ENCODE results near the gene MT1M.
"Not testable (repeated sequence)": the region's sequence is repeated elsewhere in the genome, so short reads cannot be mapped to it uniquely, and the experiment has no call there.

MT1M gene

DNA sequence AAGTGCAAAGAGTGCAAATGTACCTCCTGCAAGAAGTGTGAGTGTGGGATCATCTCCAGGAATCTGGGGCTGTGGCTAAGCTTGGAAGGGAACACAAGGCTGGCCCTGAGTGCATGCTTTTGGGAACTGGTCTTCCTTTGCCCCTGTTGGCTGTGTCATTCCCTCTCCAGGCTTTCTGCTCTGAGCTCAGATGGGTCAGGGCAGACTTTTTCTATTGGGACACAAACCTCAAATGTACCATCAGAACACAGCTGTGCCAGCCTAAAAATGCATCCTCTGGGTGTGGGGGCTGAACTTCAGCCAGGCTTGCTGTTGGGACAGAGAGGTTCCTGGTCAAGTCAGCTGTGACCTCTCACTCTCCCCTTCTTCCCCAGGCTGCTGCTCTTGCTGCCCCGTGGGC, 20.1 kb downstream of the MT1M start:
- DNase-seq: no peak

DNA sequence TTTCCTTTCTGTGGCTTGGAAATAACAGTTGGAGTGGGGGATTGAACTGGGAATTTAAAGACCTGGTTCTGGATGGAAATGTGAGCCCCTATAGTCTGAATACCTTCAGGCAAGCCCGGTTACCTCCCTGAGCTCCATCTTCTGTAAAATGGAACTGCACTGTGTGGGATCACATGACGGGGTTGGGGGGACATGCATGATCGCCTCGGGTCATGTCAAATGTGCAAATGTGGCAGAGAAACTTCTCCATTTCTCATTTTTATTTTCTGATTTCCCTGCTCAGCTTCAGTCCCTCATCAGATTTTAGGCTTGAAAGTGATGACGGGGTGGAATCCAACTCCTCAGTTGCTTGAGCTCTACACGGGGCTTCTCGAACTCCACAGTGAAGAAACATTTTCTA, 20.8 kb downstream of the MT1M start:
- DNase-seq: no peak

DNA sequence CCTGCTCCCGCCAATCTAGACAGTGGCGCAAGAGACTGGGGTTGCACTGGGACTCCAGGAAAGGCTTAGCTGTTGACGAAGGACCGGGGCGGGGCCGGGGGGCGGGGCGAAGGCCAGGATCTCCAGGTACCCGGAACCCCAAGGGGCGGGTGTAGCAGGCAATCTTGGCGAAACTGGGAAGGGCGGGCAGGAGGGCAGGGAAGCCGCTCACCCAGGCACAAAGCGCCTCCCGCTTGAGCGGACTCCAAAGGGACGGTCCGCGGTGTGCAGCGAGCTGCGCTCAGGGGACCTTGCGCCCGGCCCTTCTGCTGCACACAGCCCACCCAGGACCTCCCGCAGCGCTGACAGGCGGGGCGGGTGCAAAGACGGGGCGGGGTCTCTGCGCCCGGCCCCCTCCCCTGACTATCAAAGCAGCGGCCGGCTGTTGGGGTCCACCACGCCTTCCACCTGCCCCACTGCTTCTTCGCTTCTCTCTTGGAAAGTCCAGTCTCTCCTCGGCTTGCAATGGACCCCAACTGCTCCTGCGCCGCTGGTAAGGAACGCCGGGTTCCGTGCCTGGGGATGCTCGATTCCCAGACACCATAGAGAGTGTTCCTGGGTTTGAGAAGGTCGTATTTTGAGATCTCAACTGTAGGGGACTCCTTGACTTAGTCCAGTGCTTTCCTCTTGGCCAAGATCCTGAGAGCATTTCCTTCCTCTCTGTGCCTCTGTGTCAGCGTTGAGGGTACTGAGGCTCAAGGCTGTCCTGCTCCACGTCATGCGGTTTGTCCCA, 25.3 kb downstream of the MT1M start, which contains the start of gene MT1F:
MT1F (plus strand) TSS at position 405 of the 772 bp plus-strand sequence; CDS start at position 505, 100 bp downstream.
- peak; percentile 84 for DNase-seq

DNA sequence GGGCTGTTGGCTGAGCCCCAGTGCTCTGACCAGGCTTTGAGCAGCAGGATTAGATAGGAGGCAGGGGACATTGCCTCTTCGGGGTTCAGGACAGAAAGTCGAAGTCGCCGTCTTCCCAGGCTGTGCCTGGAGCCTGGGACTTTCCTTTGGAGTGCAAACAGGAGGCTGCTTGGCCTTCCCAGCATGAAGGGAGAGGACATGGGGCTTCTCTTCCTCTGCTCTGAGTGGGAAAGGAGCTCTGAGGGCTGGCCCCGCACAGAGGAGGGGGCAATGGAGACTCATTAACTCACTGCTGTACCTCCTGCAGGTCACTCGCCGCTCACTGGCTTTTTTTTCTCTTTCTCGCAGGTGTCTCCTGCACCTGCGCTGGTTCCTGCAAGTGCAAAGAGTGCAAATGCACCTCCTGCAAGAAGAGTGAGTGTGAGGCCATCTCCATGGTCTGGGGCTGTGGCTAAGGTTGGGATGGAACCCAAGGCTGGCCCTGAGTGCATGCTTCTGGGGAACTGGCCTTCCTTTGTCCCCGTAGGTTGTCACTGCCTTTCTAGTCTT, 25.9 kb downstream of the MT1M start:
- no peak for DNase-seq

DNA sequence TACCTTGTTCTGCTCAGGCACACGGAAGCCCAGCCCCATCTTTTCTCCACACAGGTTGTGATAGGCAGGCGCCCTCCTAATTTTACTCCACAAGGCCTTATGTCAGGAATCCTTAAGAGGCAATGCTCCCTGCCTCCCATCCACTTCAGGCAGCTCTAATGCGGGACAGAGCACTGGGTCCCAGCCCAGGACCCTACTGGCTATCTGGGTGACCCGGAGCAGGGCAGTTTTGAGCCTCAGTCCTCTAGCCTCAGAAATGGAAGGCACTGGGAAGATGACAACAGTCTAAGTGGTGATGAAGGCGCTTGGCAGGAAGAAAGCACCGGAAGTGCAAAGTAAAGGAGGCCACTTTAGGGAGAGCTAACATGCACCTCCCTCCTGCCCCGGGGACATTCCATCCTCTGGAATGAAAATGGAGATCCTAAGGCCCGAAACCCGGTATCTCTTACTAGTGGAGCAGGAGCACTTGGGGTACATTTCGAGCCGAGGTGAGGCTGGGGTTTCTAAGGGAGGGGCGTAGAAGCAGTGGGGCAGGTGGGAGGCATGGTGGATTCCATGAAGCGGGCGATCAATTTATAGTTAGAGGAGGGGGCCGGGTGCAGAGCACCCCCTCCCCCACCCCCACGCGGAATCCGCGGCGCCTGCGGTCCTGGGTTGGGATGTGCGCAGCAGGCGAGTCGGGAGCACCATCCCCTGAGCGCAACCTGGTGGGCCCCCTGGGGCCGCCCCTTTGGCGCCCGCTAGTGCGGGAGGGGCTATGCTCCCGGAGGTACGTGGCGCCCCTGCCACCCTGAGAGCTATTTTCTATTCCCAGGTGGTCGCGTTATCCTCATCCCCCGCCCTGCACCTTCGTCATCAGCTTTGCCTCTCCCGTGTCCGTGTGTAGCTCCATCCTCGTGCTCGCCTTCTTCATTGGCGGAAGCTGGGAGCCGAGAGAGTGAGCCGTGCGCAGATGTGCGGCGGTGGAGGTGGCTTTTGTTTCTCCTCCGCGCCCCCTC, 30.2 kb downstream of the MT1M start:
- DNase-seq: no peak

DNA sequence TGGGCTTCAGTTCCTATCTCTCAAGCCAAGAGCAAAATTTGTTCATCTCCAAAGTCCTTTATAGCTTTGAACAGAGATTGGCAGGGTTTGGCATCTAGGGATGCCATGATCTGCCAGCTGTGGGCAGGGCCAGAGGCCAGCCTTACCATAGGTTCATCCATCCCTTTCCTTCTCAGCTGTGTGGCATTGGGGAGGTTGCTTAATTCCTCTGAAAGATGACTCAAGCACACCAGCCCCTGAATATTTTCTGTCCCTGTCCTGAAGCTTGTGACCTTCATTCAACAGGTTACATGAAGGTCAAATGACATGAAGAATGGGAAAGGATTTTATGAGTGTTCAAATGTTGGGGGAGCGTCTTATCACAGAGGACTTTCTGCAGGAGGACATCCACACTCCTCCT, 32.0 kb downstream of the MT1M start:
- DNase-seq: no peak

DNA sequence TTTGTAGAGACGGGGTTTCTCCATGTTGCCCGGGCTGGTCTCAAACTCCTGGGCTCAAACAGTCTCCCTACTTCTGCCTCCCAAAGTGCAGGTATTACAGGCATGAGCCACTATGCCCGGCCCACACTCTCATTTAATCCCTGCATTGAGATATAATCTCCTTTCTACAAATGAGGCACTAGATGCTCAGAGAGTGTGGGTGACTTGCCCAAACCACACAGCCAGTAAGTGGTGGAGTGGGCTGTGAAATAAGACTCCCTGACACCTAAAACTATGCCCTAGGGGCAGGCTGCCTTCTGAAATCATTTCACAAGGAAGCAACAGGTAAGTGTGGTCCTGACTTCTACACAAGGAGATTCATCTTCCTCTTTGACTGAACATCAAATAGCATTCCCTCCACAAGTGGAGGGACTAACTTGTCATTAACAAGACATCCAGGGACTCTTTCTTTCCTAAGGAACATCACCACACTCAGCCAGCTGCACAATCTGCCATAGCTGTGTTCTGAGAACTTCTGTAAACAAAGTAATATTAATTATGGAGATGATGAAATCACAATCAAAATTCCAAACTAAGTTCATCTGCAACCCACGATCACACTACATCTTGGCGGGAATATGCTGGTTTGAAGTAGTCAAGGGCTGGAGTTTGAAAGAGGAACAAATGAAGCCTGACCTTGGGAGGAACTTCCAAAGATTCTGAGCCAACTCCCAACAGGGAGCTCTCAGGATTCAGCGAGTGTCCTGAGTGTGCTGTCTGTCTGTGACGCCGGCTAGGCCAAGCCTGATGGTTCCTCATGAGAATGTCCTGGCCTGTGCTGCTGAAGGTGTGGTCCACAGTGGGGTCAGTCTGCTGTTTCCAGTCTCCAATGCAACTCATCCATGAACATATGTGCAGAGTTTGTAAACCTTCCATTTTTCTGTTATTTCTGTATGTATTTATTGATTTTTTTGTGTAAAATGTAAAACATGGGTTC, 33.1 kb downstream of the MT1M start:
- not testable (repeated sequence) for DNase-seq

DNA sequence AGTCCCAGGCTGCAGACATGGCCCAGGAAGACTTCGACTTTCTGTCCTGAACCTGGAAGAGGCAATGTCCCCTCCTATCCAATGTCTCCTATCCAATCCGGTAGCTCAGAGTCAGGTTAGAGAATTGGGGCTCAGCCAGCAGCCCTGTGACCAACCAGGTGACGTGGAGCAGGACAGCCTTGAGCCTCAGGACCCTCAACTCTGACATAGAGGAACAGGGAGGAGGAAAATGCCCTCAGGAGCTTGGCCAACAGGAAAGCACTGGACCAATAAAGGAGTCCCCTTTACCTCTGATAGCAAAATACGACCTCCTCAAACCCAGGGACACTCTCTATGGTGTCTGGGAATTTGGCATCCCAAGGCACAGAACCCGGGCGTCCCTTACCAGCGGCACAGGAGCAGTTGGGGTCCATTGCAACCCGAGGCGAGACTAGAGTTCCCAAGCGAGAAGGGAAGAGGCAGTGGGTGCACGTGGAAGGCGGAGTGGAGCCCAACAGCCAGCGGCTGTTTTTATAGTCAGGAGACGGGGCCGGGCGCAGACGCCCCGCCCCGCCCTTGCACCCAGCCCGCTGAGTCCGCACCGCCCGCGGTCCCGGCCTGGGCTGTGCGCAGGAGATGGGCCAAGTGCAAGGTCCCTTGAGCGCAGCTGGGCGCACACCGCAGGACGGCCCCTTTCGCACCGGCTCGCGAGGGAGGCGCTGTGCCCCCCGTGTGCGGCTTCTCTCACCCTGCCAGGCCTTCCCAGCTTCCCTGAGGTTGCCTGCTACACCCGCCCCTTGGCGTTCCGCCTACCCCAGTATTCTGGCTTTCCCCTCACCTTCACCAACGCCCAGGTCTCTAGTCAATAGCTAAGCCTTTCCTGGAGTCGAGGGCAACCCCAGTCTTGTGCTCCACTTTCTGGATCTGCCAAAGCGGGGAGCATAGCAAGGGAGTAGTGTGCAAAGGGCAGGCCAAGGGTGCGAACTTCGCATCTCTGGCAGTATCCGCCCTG, 35.4 kb downstream of the MT1M start, which contains the start of gene MT1G:
MT1G (minus strand) TSS at position 485 of the 991 bp plus-strand sequence; CDS start at position 413, 72 bp downstream.
- peak; percentile 79 for DNase-seq

DNA sequence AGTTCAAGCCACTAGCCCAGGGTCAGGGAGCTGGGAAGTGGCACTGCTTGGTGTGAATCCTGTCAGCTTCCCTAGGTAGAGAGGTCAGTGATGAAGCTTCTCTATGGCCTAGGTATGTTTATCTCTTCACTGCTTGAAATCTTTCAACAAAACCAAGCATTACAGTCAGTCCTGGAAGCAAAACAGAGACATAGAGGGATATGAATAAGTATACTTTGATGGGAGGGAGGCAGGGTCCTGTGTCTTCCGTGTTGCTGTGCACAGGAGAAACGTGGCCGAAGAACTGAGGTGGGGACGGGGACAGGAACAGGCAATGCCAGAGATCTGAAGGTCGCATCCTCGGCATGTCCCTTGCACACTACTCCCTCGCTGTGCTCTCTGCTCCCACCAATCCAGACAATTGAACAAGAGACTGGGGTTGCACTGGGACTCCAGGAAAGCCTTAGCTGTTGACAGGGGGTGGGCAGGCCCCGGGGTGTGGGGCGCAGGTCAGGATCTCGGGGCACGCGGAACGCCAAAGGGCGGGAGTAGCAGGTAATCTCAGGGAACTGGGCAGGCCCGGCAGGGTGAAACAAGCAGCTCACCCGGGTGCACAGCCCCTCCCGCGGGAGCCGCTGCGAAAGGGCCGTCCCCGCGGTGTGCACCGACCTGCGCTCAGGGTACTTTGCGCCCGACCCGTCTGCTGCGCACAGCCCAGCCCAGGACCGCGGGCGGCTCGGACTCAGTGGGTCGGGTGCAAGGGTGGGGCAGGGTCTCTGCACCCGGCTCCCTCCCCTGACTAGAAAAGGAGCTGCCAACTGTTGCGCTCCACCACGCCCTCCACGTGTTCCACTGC, 36.8 kb downstream of the MT1M start, which contains the start of gene MT1H:
MT1H (plus strand) TSS at position 810 of the 835 bp plus-strand sequence. CDS start 71 bp downstream, outside the sequence.
- DNase-seq: no peak

DNA sequence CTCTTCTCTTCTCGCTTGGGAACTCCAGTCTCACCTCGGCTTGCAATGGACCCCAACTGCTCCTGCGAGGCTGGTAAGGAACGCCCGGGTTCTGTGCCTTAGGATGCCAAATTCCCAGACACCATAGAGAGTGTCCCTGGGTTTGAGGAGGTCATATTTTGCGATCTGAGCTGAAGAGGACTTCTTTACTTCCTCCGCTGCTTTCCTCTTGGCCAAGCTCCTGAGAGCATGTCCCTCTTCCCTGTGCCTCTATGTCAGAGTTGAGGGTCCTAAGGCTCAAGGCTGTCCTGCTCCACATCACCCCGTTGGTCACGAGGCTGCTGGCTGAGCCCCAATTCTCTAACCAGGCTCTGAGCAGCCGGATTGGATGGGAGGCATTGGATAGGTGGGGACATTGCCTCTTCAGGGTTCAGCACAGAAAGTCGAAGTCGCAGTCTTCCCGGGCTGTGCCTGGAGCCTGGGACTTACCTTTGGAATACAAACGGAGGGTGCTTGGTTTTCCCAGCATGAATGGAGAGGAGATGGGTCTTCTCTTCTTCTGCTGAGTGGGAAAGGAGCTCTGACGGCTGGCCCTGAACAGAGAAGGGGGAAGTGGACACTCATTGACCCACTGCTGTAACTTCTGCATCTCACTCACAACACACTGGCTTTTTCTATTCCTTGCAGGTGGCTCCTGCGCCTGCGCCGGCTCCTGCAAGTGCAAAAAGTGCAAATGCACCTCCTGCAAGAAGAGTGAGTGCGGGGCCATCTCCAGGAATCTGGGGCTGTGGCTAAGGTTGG, 37.6 kb downstream of the MT1M start:
- peak; percentile 56 for DNase-seq

DNA sequence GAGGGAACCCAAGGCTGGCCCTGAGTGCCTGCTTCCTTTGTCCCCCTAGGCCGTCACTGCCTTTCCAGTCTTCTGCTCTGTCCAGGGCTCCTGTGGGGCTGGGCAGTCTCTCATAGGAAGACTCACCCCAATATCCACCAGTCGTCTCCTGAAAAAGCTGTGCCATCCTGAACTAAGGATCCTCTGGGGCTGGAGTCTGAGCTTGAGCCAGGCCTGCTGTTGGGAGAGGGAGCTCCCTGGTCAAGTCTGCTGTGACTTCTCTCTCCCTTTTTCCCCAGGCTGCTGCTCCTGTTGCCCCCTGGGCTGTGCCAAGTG, 38.1 kb downstream of the MT1M start:
- no peak for DNase-seq

DNA sequence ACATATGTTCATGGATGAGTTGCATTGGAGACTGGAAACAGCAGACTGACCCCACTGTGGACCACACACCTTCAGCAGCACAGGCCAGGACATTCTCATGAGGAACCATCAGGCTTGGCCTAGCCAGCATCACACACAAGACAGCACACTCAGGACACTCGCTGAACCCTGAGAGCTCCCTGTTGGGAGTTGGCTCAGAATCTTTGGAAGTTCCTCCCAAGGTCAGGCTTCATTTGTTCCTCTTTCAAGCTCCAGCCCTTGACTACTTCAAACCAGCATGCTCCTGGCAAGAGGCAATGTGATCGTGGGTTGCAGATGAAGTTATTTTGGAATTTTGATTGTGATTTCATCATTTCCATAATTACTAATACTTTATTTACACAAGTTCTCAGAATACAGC, 39.2 kb downstream of the MT1M start:
- DNase-seq: peak; percentile 63

DNA sequence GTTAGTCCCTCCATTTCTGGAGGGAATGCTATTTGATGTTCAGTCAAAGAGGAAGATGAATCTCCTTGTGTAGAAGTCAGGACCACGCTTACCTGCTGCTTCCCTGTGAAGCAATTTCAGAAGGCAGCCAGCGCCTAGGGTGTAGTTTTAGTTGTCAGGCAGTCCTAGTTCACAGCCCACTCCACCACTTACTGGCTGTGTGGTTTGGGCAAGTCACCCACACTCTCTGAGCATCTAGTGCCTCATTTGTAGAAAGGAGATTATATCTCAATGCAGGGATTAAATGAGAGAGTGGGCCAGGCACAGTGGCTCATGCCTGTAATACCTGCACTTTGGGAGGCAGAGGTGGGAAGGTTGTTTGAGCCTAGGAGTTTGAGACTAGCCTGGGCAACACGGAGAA, 39.7 kb downstream of the MT1M start:
- DNase-seq: not testable (repeated sequence)

DNA sequence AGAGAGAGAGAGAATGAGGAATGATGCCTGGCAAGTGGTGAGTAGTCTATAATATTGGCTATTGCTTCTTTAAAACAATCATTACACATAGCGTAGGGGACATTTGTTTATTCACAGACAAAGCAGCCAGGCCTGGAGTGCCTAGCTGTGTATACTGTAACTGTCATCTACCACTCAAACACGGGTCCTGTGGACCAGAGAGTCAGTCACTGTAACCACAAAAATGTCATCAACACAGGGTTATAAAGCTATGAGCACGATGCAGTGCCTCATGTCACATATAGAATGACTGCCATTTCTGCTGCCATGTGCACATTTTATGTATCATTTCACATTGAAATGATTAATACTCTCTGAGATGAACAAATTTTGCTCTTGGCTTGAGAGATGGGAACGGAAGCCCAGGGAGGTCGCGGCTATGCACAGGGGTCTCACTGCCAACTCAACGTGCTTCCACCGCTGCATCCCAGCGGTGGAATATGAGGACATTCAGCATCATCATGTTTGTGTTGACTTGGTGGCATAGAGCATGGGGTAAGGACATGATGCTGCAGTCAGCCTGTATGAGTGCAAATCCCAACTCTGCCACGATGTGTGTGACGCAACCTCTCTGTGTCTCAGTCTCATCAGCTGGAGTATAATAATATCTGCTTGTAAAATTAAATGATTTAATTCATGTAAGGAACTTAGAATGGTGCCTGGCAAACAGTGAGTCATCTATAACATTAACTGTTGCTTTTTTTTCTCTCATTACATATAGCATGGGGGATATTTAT, 40.5 kb downstream of the MT1M start:
- DNase-seq: no peak

DNA sequence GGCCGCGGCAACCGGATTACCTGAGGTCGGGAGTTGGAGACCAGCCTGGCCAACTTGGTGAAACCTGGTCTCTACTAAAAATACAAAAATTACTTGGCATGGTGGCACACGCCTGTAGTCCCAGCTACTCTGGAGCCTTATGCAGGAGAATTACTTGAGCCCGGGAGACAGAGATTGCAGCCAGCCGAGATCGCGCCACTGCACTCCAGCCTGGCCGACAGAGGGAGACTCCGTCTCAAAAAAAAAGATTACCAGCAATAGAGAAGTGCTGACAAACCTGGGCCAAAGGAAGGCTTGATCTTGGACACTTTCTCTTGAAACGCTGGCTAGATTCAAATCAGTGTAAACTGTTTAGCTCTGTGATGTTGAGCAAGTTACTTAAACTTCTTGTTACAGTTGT, 41.5 kb downstream of the MT1M start:
- DNase-seq: peak; percentile 55

DNA sequence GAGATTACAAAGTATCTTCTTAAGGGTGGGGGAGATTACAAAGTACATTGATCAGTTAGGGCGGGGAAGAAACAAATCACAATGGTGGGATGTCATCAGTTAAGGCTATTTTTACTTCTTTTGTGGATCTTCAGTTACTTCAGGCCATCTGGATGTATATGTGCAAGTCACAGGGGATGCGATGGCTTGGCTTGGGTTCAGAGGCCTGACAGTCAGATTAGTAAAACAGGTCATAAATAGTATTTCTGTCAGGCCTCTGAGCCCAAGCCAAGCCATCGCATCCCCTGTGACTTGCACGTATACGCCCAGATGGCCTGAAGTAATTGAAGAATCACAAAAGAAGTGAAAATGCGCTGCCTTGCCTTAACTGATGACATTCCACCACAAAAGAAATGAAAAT, 42.1 kb downstream of the MT1M start:
- DNase-seq: not testable (repeated sequence)

DNA sequence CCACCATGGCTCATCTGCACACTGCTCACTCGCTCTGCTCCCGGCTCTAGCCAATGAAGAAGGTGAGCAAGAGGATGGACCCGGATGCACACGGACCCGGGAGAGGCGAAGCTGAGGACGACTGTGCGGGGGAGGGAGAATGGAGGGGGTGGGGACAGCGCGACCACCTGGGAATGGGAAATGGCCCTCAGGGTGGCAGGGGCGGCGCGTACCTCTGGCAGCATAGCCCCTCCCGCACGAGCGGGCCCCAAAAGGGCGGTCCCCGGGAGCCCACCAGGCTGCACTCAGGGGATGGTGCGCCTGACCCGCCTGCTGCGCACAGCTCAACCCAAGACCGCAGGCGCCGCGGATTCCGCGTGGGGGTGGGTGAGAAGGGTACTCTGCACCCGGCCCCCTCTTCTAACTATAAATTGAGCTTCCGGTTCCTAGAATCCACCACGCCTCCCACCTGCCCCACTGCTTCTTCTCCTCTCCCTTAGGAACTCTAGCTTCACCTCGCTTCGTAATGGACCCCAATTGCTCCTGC, 43.3 kb downstream of the MT1M start:
- DNase-seq: no peak

DNA sequence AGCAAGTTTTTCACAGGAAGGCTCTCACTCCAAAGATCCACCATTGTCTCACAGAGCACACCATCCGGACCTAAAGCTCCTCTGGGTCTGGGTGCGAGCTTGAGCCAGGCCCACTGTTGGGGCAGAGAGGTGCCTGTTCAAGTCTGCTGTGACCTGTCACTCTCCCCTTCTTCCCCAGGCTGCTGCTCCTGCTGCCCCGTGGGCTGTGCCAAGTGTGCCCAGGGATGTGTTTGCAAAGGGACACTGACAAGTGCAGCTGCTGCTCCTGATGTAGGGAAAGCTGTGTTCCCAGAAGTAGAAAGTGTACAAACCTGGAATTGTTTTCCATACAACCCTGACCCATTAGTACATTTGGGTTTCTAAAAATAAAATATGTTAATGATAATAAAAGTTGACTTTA, 45.0 kb downstream of the MT1M start:
- DNase-seq: no peak

All from inflammatory macrophage treated with lipopolysaccharide for 4 hours (primary cell).